T-helper 1 cell treated with Interleukin-12 subunit alpha and Interleukin-12 subunit beta and Interleukin-4 antibody, amounts not matched to agents 30 ng/mL and 1 ng/mL, for 36 hours (primary cell): Measurements from ENCODE around the gene SH3TC1. TPM values are rescaled to one million over a fixed set of nuclear protein-coding genes. Genes with fewer than 3 reads are reported as not detected.

Experiments
- intact Hi-C: fragments of 100-400 bp; cut with micrococcal nuclease; formaldehyde crosslinking; loops from one replicate; pipeline ENCODE4 v1.15.1; 2024
- total RNA-seq: library from RNA; stranded (reverse); gene quantifications from 2 replicates; pipeline ENCODE4 v1.2.3, GENCODE V29; 2022

SH3TC1 gene
- total RNA-seq, 1 donor from 2014 or later = 57.3 TPM

DNA sequence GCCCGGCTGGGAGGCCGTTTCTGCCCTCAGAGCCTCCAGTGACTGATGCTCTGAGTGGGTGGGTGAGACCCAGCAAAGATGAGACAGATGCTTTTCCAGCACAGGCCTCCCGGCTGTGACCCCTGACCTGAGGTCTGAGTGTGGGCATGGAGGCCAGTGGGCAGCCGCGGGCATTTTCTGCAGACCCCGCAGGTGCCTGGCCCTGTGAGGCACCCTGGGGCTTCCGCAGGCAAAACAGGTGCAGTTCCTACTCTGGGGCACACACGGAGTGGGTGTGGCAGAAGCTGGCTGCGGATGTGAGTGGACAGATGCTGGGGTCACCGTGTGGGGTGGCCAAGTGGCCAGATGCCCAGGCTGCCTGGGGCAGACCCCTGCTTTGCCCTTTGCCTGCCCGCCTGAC is 85.3 kb downstream of the SH3TC1 start:
- intact Hi-C loops = no loop called here

DNA sequence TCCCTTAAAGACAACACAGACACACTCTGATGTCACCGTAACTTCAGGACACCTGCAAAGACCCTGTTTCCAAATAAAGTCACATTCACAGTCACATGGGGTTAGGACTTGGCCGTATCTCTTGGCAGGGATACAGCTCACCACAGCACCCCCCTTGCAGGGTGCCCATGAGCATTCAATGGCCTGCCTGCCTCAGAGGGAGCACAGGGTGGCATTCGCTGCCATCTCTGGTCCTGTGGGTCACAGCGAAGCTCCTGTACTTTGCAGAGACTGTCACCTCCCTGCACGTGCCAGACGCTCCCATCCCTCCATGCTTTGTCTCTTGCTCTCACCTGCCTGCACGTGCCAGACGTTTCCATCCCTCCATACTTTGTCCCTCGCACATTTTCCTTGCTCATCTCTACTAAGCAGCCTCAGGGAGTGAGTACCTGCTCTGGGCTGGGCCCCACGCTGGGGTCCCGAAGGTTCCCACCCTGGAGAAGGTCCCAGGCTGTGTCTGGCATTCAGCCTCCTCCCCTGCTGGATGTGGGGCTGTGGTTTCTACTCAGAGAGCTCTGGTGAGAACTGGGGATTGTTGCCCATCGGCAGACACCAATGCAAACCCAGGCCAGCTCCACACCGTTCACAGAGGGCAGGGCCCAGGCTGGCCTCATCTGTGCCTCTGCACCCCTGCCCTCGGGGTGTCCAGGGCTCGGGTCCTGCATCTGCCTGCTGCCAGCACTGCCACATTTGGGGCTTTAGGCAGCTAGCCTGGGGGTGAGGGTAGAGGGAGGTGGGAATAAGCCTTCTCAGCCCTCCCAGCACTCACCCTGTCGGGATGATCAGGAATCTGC is 86.3 kb downstream of the SH3TC1 start:
- intact Hi-C loops = no loop called here

DNA sequence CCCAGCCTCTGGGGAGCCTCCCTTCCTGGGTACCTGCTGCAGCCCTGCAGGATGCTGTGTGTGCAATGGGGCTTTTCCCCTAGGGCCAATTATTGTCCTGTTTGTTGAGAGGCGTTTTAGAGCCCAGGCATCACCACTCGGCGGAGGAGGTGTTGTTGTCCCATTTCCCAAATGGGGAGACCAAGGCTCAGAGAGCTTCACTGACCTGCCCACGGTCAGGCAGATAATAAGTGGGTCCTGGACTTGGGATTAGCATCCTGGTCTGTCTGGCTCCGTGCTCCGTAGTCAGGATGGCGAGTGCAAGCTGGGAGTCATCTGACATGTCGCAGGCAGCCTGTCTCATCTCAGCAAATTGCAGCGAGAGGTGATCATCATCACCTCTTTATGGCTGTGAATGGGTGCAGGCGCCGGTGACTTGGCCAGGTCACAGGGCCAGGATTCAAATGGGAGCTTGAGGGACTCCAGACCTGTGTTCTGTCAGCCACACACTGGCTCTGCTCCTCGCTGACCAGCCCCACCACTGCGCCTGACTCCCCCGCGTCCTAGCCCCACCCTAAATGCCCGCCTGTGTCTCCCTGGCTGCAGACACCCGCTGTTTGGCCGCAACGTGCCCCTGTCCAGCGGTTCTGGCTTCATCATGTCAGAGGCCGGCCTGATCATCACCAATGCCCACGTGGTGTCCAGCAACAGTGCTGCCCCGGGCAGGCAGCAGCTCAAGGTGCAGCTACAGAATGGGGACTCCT is 87.1 kb downstream of the SH3TC1 start:
- intact Hi-C loops = no loop called here

DNA sequence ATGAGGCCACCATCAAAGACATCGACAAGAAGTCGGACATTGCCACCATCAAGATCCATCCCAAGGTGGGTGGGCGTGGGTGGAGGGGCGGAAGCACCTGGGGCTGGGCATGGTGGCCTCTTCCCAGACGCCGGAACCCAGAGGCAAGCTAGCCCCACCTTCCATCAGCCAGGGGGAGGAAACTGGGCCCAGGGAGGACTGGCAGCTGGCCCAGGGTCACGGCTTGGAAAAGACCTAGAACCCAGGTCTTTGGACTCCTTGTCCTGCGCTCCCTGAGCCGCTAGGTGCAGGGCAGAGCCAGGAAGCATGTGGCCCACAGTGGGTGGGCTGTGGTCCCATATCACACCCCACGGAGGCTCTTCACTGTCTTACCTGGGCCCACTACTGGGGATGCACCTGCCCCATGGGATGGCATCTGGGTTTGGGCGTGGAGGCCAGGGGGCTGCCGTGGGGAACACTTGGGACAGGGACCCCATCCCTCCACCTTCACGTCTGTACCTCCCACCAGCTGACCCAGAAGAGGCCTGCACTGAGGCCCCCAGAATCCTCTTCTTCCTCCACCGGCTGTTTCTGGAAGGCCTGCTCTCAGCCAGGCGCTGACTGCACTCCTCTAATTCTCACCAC is 87.7 kb downstream of the SH3TC1 start:
- intact Hi-C loops = no loop called here

DNA sequence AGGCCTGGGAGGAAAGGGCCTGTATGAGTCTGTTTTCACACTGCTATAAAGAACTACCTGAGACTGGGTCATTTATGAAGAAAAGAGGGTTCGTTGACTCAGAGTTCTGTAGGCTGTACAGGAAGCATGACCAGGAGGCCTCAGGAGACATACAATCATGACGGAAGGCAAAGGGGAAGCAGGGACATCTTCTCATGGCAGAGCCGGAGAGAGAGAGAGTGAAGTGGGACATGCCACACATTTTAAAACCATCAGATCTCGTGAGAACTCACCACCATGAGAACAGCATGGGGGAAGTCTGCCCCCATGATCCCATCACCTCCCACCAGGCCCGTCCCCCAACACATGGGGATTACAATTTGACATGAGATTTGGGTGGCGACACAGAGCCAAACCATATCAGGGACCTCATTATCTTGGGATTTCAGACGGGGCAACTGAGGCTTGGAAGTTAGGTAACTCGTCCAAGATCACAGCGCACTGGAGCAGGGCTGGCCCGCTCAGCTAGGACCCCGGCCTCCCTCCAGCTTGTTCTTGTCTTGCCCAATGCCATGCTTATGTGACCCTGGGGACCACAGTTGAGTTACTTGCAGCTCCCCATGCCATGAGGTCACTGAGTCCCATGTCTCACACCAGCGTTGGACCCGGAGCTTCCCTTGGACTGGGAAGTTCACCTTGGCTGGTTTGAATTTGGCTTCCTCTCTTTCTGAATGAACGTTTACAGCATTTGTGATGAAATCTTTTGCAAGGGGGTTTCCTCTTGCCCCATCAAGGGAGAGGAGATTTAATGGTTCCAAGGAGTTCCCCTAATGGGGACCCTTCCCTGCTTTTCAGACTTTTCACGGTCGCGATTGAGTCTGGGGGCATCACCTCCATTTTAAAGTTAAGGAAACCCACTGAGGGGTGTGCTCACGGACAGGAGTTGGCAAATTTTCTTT is 88.5 kb downstream of the SH3TC1 start:
- intact Hi-C loops = no loop called here

DNA sequence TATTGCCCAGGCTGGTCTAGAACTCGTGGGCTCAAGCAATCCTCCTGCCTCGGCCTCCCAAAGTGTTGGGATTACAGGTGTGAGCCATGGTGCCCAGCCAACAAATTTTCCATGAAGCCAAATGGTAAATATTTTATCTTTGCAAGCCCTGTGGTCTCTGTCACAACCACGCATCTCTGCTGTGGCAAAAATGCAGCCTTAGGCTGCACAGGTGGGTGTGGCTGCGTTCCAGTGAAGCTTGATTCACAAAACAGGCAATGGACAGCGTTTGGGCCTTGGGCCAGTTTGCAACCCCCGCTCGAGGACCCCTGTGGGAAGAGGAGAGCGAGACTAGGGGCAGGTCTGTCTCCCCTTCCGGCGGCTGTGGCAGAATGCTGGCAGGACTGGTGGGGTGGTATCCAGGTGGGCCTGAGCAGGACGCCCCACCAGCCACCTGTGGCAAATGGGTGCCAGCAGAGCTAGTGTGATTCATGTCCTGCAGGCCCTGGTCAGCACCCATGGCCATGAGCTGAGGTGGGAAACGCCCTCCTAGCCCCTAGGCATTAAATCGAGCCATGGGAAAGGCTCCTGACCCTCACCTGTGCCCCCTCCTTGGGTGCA is 90.2 kb downstream of the SH3TC1 start:
- intact Hi-C loops = no loop called here

DNA sequence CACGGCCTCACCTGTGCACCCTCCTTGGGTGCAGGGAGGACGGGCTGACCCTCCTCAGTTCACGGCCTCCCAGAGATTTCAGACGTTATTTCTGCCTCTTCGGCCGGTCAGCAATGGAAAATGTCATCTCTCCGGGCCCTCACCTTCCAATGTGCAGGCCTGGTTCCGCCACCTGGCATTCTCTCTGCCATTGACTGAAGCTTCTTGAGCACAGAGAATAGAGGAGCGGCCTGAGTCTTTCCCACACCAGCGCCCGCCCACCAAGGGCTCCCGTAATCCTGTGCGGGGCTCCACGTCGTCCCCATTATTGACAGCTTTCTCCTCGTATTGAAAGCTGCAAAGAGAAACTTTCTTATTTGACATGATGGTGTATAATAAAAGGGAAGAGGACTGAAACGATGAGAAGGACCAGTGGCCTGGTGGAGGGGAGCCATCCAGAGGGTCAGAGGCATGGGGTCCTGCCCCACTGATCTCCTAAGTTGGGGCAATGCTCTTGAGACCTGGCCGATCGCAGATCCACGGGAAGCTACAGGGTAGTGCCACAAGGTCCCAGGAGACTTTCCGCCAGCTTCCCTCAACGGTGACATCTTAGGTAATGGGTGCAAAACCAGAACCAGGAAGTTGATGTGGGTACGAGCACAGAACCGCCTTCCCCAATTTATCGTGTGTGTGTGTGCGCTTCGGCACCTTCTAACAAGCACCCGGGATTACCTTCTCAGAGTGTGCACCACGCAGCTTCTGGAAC is 91.0 kb downstream of the SH3TC1 start:
- intact Hi-C loops = no loop called here

DNA sequence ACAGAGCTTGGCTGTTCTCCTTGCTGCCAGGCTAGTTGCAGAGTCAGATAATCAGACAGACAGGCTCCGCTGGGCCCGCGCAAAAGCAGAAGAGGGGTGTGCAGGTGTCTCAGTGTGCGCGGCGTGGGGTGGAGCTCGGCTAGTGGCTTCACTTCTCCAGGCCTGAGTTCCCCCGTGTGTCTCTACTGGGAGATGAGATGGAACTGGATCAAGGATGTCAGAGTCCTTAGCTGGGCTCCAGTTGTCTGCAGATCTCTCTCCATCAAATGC is 91.5 kb downstream of the SH3TC1 start:
- intact Hi-C loops = no loop called here

Other genes with a start within 250 kb of the SH3TC1 start
- gene ABLIM2, start 40.5 kb upstream of the SH3TC1 start, total RNA-seq = 0.51 and 0.56 TPM in 2 replicates
- not detected in 2 replicates for gene HTRA3, start 70.5 kb downstream of the SH3TC1 start, total RNA-seq
- gene ACOX3, start 241.4 kb downstream of the SH3TC1 start, total RNA-seq = 15.9 and 16.5 TPM in 2 replicates
- gene TRMT44, start 241.5 kb downstream of the SH3TC1 start, total RNA-seq = 26.3 and 29.8 TPM in 2 replicates